T47D (cell line): ENCODE data around the gene XPNPEP2.

ENCODE experiments used
- DNase-seq, 2 experiments: peaks; one replicate each; pipeline versions ENCODE4 v3.0.0 to v3.0.0-alpha.2; 2011 to 2012; ENCODE audit warnings: low read depth in 1 of 2, low spot score in 1 of 2
- JUND ChIP-seq: IDR thresholded peaks from 2 replicates; pipeline ENCODE4 v1.6.1; 2012; ENCODE audit warnings: low read depth
- in situ Hi-C: cut with HindIII; loops from 2 replicates; pipeline ENCODE4 v1.10.0; 2016; ENCODE audit warnings: low sequenced_read_pairs, low pct_unique_long_range_greater_than_20kb

XPNPEP2 gene

GRCh38 chrX:129743821-129744220, 5.0 kb downstream of the XPNPEP2 start:
- in situ Hi-C loops = no loop called here
- DNase-seq = no peak
- no peak for TF ChIP-seq JUND

DNA sequence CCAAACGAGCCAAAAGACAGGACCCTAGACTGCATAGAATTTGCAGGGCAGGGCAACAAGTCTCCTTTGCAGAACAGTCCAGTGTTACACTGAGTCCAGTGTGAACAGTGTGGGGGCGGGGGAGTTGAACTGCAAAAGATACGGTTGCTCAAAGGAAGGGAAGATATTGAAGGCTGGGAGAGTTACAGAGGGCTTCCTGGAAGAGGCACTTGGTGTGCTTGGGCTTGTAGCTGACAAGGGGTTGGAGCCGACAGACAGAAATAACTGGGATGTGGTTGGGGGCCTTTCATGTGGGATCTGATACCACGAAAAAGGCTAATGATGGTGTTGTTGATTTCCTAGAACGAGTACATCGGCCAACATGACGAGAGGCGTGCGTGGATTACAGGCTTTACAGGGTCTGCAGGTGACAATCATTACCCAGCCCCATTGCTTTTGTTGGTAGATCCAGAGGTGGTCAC, 6.1 kb downstream of the XPNPEP2 start:
- DNase-seq = no peak
- in situ Hi-C loops = no loop called here
- TF ChIP-seq JUND = no peak

GRCh38 chrX:129746557-129747470, 8.0 kb downstream of the XPNPEP2 start:
- DNase-seq = no peak

DNA sequence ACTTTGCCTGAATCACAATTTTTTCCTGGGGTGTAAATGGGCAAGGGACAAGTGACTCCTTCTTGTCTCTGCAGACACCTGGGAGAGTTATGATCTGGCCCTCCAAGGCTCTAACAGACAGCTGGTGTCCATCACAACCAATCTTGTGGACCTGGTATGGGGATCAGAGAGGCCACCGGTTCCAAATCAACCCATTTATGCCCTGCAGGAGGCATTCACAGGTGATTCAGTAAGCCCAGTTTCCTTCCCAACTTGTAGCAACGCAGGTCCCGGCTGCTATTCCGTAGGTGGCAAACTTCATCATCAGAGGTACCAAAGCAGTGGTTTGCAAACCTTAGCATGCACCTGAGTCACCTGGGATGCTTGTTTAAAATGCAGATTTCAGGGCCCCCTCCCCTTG, 8.8 kb downstream of the XPNPEP2 start:
- no peak for DNase-seq
- no peak for TF ChIP-seq JUND
- in situ Hi-C loops = no loop called here

More at GRCh38 chrX:129746557-129747470, 8.0 kb downstream of the XPNPEP2 start:
- TF ChIP-seq JUND = no peak
- in situ Hi-C loops = no loop called here

- no peak for TF ChIP-seq JUND
- DNase-seq = no peak
- in situ Hi-C loops = no loop called here
Observed at GRCh38 chrX:129748305-129748704, 9.5 kb downstream of the XPNPEP2 start.

GRCh38 chrX:129749069-129749468, 10.3 kb downstream of the XPNPEP2 start:
- no peak for DNase-seq
- TF ChIP-seq JUND = no peak
- in situ Hi-C loops = no loop called here

DNA sequence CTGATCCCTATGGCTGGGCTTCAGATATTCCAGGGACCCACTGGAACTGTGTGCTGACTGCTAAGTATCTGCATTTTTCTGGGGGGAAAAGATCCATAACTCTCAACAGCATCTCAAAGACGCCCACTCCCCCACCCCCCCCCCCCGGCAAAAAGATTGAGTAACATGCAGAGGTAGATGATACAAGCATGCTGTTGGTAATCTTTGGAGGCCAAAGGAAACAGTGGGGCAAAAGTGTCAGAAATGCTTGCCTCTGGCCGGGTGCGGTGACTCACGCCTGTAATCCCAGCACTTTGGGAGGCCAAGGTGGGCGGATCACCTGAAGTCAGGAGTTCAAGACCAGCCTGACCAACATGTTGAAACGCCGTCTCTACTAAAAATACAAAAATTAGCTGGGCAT, 12.2 kb downstream of the XPNPEP2 start:
- in situ Hi-C loops = no loop called here
- TF ChIP-seq JUND = no peak
- DNase-seq = no peak

DNA sequence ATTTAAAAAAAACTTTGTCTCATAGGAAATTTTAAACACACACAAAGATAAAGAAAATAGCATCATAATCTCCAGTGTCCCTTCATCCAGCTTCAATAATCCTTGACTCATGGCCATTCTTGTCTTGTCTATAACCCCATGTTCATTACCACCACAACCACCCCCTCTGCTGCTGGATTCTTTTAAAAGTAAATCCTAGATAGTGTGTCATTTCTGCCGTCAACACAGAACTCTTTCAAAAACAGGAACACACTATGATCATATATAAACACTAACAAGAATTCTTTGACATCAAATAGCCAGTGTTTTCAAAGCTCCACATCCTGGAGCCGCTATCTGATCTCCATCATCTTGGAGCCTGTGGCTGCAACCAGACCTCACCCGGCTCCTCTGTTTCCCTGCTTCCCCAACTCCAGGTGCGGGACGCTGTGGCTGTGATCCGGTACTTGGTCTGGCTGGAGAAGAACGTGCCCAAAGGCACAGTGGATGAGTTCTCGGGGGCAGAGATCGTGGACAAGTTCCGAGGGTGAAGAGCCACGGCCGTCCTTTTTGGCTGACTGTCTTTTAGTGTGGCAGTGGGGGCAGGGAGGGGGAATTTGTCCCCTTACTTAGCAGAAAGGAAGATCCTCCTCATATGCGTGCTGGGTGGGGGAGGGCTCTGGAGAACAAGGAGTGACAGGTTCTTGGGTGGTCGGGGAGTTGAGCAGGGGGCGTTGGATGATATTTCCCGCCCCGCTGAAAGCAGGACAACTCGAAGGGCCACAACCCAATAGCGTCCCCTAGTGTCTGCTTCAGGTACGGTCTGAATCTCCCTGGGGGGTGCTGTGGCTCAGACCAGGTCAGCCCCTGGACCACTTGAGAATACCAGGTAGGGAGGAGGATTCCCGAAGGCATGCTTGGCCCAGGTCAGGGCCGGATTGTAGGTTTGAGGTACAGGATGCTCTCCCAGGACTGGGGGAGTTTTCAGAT, 15.6 kb downstream of the XPNPEP2 start:
- in situ Hi-C loops = no loop called here
- no peak for DNase-seq
- no peak for TF ChIP-seq JUND

GRCh38 chrX:129755779-129756650, 17.2 kb downstream of the XPNPEP2 start:
- in situ Hi-C loops = no loop called here

GRCh38 chrX:129759576-129760061, 20.8 kb downstream of the XPNPEP2 start:
- in situ Hi-C loops = no loop called here
- DNase-seq = peak in 1 of 2 experiments; percentile 5

More at GRCh38 chrX:129755779-129756650, 17.2 kb downstream of the XPNPEP2 start:
- DNase-seq = no peak
- TF ChIP-seq JUND = no peak

GRCh38 chrX:129760155-129760554, 21.4 kb downstream of the XPNPEP2 start:
- DNase-seq = no peak
- in situ Hi-C loops = no loop called here
- TF ChIP-seq JUND = no peak

More at GRCh38 chrX:129759576-129760061, 20.8 kb downstream of the XPNPEP2 start:
- TF ChIP-seq JUND = no peak

DNA sequence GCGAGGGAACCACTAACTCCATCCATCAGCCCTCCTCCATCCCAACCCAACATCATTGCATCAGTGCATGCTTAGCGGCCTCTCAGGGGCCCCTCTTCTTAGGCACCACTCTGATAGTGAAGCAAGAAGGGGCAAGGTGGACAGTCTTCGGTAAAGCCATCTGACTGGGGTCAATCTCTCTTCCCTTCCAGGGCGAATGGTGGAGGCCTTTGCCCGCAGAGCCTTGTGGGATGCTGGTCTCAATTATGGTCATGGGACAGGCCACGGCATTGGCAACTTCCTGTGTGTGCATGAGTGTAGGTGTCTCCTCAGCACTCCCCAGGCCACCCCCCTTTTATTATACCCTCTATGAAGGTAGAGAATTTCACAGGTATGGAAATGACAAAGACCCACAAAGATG, 22.2 kb downstream of the XPNPEP2 start:
- in situ Hi-C loops = no loop called here
- no peak for DNase-seq
- TF ChIP-seq JUND = no peak
